HG03378 (cell line): Measurements from ENCODE around the gene INCA1.

ENCODE experiments used
- ATAC-seq: cut with Tn5 transposase; IDR thresholded peaks from one replicate; pipeline ENCODE4 v1.9.1; 2021; ENCODE audit warnings: mild to moderate bottlenecking, moderate library complexity; ENCODE audit not compliant: unreplicated experiment

INCA1 gene

DNA sequence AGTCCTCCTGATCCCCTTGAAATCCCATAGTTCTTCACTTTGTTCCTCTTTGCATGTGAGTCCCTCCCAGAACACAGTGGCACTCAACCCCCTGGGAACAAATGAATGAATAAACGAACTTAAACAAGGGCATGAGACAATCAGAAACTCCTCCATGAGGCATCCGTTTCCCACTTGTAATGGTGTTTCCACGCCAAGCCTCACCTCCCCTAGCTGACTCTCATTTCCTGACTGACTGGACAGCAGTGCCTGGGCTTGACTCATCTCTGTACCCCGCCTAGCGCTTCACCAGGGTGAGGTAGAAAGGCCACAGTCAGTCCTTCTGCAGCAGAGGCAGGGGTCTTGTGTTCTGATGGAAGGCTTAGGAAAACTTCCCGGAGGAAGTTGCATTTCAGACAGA, 14.6 kb upstream of the INCA1 start:
- no peak for ATAC-seq

DNA sequence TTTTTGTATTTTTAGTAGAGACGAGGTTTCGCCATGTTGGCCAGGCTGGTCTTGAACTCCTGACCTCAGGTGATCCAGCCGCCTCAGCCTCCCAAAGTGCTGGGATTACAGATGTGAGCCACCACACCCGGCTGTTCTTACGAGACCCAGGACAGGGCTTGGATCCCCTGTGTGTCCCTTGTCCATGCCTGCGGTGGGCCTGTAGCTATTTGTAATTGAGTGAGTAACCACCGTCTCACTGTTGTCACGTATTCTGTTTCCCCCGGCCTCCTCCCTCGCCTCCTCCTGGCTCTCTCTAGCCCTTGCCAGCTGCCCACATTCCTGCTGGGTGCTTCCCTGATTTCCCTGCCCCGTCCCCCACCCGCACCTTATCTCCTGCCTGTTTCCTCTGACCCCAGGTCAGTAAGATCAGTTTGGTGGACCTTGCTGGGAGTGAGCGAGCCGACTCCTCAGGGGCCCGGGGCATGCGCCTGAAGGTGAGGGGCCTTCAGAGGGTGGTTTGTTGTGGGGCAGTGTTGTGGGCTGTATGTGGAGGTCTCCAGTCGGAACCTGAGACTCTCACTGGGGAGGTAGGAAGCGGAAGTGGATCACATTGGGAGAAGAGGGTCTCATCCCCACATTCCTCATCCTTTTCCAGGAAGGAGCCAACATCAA, 6.0 kb upstream of the INCA1 start:
- no peak for ATAC-seq

DNA sequence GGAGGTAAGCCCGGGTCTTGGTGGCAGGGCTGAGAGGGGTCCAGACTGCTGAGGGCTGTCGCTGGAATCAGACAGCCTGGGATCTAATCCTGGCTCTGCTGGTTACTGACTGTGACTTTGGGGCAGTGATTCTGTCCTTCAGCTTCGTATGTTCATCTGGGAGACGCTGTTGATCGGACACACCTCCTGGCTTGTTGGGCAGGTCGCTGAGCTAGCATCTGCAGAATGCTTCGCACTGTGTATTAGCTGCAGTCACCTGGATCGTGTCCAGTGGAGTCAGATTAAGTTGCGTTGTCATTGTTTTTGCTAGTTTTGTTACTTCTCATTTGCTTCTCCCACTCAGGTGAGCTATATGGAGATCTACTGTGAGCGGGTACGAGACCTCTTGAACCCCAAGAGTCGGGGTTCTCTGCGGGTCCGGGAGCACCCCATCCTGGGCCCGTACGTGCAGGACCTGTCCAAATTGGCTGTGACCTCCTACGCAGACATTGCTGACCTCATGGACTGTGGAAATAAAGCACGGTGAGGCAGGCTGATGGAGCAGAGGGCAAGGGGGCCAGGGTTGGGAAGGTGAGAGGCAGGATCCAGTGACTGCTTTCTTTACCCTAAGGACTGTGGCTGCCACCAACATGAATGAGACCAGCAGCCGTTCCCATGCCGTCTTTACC, 4.9 kb upstream of the INCA1 start:
- ATAC-seq: no peak

DNA sequence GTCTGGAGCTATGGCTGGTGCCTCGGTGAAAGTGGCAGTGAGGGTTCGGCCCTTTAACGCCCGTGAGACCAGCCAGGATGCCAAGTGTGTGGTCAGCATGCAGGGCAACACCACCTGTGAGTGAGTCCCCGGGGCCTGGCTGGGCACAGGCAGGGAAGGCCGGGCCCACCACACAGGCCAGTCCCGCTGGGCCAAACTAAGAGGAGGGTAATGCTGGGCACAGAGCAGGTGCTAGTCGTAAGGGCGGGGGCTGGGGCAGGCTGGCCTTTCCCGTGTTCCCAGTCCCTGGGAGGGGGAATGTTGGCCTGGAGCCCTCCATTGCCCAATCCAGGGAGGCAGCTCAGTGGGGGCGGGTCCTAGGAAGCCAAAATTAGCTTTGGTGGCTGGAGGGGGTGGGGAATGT, 2.9 kb upstream of the INCA1 start:
- ATAC-seq: no peak

DNA sequence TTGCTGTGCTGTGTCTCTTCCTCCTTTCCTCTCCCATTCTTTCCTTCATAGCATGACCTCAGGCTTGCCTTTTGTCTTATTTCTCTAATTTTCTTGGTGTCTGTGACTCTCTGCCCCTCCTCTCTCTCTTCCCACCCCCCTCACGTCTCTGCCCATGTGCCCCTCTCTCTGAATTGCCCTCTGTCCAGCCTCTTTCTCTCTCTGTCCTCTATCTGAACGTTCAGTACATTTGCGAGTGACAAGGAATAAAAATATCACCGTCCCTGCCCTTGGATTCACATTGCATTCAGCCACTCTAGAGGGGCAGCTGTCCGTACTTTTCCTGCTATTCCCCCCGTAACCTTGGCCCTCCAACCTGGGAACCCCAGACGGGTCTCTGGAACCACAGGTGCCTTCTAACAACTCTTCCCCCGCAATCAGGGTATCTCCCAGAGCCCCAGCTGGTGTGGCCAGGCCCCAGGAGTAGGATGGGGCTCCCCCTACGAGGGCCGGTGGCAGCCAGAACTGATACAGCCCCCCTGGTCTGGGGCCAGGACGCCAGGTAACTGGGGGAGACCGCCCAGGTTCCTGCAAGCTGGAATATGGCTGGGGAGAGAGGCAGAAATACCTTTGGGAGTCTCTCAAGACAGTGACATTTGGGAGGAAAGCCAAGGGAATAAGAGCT, 2.2 kb upstream of the INCA1 start:
- ATAC-seq: no peak

DNA sequence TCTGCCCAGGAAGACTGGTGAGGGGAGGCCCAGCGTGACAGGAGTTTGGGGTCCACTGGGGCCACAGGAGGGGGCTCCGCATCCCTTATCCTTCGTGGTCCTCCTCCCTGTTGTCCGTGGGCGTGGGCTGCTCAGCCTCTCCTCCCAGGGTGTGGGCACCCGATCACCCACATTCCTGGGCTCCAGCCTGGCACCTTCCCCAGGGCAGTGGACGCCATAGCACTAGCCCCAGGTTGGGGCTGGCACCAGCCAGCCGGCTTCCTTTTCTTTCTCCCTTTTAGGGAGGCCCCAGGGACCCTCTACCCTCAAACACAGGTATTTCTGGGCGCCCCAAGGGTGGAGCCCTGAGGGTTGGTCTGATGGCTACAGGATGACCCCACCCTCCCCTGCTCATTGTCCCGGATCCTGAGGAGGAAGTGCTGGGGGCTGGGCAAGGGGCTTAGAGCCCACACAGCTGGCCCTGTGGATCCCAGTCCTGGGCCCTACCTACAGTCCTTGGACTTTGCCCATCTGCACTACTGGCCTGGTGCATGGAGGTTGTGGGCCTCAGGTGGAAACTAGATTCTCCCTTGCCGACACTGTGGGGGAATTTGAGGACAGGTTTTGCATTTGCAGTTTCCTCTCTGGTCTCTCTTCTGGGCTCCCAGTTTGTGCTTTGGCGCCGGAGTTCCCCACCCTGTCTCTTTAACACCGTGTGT, 1.6 kb upstream of the INCA1 start:
- ATAC-seq: no peak

DNA sequence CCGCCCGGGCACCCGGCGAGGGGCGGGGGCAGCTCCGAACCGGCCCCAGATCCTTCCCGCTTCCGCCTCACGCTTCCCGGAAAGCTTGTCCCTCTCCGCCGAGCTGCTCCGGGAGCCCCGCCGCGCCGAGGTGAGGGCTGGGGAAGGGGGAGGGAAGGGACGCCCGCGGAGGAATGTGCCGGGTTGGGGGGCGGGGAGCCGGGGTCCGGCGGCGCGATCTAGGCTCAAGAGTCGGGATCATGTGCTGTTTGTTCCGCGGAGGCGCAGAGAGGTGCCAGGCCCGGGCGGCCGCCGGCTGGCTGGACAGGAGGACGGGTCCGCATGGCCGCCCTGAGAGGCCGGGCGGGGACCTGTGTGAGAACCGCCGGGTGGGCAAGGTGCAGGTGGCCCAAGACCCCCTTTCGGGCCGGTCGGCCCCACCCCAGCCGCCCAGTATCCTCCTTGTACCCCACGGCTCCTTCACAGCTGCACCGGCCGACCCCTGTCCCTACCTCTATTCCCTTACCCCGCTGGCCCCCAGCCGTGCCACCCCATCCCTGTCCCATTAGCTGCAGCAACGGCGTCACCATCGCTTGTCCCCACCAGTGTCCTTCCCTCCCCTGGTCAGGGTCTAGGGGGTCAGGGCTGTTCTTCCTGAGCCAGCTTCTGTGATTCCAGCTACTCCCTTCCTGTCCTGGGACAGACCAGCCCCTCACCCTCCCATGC, 857 bp upstream of the INCA1 start:
- ATAC-seq: no peak

DNA sequence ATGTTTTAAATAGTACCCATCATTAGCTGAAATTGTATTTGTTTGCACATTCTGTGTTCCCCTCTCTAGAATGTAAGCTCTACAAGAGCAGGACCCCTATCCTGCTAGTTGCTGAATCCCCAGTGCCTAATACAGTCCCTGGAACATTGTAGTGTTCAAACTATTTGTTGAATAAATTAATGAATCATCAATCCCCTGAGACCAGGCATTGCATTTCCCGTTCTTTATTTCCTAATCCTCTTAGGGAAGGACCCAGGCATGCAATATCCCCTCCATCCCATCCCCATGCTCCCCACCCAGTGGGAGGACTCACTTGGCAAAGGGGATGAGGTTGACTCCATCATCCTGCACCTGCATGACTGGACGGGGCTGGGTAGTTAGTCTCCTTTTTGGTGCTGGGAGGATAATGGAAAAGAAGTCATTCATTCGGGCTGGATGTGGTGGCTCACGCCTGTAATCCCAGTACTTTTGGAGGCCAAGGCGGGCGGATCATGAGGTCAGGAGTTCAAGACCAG, 3.2 kb downstream of the INCA1 start:
- ATAC-seq: no peak

DNA sequence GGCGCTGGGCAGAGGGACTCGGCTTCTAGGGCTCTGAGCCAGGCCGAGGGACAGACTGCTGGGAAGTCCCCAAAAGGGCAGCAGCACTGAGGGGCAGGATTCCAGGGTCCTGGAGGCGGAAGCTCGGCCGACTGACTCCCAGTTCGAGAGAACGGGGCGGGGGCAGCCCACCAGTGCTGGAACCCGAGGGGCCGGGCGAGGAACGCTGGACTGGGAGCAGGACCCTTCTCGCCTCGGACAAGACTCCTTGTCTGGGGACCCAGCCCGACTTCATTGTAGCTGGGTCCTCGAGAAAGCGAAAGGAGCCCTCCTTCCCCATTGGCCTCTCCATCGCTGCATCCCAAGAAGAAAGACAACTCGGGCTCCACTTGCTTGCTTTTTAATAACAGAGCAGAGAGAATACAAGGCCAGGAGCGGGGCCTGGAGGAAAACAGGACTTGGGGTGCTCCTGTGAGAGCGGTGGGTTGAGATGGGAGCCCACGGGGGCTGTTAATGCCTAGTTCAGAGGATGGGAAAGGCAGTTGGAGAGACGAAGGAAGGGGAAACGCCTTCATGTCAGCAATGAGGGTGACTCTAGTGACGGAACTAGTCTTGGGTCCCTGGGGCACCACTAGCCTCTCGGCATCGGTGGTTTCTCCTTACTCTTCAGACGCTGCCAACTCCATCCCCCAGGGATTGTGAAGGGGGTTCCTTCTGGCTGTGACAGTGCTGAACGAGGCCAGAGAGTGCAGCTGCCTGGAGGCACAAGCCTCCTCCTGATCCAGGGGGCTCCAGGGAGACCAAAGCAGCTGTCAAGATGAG, 9.4 kb downstream of the INCA1 start:
- no peak for ATAC-seq

DNA sequence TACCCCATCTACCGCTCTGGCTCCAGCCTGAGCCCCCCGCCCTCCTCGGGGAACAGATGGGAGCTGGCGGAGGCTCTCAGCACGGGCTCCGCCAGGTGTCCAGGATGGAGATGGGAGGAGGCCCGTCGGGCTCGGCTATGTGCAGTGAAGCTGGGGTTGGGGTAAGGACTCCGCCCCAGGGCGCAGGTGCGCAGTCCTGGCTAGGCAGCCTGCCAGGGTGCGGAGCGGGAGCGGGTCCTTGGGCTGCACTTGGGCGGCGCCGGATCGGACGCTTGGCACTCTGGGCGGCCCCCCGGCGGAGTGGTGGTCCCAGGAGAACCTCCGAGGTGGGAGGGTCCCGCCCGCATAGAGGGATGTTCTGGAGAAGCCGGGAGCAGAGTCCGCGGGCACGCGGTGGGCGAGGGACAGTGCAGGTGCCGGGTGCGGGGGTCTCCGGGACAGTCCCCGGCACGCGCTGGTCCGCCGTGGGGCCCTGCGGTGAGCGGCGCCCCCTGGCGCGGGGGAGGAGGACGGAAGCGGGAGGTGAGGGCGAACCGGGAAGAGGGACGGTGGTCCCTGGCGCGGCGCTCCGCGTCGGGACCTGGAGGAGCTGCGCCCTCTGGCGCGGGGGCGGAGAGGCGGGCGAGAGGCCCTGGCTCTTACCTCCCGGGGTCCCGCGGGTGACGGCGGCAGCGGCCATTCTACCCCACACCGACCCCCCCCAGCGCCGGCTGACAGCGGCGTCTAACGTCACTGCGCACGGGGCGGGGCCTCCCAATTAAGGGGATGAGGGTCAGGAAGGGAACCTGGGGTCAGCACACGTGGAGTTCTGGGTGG, 10.2 kb downstream of the INCA1 start, which contains the start of gene CAMTA2:
TSS of gene CAMTA2 (minus strand) at position 725 of the 816 bp plus-strand sequence. CDS start 1,453 bp downstream, outside the sequence.
- peak; percentile 52 for ATAC-seq

DNA sequence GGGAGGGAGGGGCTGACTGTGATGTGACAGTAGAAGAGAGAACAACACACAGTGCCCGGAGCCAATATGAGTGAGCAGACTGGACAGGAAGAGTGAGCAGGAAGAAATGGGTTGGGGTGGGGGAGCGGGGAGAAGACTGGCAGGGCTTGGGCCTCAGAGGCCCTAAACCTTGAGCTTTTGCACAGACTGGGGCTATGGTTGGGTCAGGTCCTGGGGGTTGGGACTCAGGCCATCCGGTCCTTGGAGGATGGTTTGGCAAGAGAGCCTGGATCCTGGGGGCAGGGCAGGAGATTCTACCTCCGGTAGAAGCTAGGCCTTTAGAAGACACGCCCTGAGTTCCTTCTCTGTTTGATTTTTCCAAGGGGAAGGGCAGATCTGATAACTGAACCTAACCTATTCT, 10.9 kb downstream of the INCA1 start:
- no peak for ATAC-seq

DNA sequence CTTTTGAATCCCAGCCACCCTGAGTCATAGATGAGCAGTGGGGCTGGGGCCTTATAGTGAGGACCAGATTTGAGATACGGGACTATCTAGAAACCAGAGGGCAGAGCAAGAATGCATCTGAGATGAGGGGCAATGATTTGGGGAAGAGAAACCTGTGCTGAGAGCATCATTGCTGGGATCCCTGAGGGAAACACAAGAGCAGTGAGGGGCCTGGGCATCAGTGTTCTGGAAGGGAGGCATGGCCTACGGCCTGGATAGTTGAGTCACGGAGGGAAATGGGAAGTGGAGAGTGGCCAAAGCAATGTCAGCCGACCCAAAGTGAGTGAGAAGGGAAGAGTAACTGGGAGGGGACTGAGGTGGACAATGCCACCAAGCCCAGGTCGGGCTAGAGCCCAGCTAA, 15.0 kb downstream of the INCA1 start:
- ATAC-seq: no peak

DNA sequence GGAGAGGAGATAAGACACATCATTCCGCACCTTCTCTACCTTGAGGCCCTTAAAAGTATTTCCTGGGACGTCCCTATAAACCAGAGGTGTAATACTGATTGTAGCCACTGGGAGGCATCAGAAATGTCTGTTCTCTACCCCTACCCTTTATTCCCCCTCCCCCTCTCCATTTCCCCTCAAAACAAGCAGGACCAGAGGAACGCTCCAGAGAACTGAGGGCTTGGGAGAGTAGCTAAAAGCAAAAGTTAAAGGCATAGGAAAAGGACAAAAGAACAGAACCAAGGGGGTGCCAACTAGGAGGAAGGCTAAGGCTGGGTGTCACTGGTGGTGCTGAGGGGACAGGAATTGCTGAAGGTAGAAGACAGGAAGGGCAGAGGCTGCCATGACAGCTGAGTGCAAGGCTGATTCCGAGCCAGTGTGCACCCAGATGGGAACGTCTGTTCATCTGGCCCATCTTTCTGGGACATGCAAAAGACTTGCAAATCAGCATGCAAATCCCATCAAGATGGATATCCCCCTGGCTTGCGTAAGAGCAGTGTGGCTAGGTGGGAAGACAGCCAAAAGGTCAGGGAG, 16.6 kb downstream of the INCA1 start:
- no peak for ATAC-seq

DNA sequence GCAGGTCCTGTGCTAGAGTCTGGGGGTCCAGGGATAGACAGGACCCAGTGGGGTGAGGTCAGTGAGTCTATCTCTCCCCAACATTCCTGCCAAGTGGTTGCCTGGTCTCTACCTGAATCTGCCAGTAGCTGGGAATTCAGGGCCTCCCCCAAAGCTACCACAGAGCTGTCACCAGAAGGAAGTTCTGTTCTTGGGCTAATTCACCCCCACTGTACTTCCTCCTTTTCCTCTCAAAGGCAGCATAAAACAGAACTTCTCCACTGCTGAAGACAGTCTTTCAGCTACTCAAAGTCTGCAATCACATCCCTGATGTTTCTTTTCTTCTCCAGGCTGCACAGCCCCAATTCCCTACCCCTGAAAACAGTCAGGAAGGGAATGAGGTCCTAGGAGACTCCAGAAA, 18.6 kb downstream of the INCA1 start:
- ATAC-seq: no peak

DNA sequence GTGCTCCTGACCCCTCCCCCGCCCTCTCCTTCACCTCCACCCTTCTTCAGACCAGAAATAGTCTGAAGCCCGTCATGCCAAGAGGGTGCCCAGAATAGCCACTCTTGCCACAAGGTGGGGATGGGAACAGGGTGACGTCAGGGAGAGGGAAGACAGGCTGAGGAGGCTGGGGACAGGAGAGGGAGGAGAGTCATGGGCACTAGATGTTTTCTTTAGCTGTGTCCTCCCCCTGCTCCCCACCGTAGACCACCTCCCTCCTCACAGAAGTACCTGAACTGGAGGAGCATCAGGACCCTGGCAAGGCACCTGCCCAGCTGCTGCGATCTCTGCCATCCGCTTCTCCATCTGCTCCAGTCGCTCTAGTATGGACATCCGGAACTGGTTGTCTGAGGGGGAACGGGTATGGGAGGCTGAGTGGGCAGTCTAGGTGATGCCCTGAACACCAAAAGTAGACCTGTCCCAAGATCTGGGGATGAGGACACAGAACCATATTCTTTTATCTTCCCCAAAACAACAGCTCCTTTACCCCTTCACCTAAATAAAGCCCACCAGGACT, 23.1 kb downstream of the INCA1 start:
- no peak for ATAC-seq

DNA sequence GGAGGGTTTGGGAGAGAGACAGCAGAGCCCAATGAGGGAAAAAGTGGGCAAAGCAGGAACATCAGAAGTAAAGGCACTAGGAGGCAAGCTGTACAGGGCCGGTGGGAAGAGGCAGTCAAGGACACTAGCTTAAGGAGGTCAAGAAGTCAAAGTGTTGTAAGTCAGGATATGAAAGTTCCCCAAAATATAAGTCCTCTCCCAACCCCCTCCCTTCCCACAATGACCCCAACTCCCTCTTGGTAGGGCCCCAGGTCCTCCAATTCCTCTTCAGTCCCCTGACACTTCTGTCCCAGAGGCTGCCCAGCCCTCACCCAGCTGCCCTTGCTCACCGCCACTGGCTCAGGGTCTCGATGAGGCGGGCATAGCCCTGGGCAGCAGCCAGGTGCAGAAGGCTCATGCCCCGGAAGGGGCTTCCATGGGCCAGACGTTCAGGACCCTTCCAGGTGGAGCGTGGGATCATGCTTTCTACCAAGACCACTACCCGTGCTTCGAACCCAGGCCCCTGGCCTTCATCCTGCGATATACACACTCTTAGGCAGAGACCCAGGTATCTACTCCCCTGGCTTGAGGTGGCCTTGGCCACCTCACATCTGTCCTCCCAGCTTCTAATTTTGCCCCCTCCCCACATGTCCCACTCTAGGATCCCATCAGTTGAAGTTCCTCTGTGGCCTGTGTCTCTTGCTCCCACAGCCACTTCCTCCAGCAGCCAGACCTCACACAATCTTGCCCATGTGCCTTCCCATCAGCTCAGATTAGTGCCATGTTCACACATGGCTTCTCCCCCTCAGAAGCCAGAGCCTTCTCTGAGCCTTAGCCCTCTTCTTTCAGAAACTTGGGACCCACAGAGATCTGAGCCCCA, 23.8 kb downstream of the INCA1 start:
- ATAC-seq: no peak

DNA sequence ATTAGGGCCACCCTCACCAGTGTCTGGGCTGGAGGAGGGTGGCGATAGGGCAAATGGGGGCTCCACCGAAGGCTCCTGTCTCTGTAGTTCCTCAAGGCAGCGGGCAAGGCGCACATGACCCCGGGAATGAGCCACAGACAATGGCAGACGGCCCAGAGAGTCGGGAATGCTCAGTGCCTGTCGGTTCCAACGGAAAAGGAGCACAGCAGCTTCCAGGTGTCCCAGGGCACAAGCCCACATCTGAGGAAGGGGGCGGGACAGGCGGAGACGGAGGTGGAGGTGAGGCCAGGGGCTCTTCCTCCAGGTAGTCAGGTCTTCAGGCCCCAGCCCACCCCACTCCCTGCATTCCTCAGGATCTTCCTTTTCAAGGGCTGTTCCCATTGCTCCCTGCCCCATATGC, 24.6 kb downstream of the INCA1 start:
- ATAC-seq: no peak

DNA sequence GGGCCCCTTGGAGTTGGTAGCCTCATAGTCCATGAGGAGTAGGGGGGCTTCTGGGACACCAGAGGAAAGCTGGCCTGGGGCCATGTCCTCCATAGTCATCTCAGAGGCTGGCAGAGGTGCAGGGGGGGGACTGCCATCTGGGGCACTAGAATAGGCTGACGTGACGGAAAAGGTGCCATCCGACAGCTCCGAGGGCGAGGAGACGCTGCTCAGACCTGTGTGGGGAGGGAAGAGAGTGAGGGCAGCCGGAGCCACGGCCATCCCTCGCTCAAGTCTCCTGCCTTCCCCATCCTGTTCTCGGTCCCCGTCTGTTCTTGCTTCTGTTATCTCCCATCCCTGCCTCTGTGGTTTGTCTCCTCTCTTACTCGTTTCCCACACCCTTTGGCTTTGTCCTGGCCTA, 25.0 kb downstream of the INCA1 start:
- no peak for ATAC-seq
